ENCODE results near the gene BCAT1.
"Not testable (repeated sequence)": the region's sequence is repeated elsewhere in the genome, so short reads cannot be mapped to it uniquely, and the experiment has no call there.

Gene BCAT1

GRCh38 chr12:24948420-24948756 is 513 bp downstream of the BCAT1 start:
- Histone ChIP-seq H3K4me3 (peak overlapping the region; percentile 87), H3K27ac (peak overlapping the region in 1 of 2 donors; percentile 39)
- TF ChIP-seq CTCF (IDR thresholded peaks at IDR 0.05): no peak
- DNase-seq (ENCODE audit: low spot score): no peak

- H3K27ac ChIP-seq: peak overlapping the region in 1 of 2 donors; percentile 39
- no peak for DNase-seq (ENCODE audit: low spot score)
- H3K4me3 ChIP-seq: peak overlapping the region; percentile 87
Measured at GRCh38 chr12:24947541-24948419, 1.1 kb downstream of the BCAT1 start.

GRCh38 chr12:24945845-24946244 is 3.1 kb downstream of the BCAT1 start:
- peak overlapping the region in 1 of 2 donors; percentile 21 for H3K27ac ChIP-seq
- DNase-seq (ENCODE audit: low spot score): no peak
- no peak overlapping the region for H3K4me3 ChIP-seq
- no peak for TF ChIP-seq CTCF (IDR thresholded peaks at IDR 0.05)

More at GRCh38 chr12:24947541-24948419, 1.1 kb downstream of the BCAT1 start:
- TF ChIP-seq CTCF (IDR thresholded peaks at IDR 0.05): no peak

GRCh38 chr12:24945039-24945438 is 3.9 kb downstream of the BCAT1 start:
- no peak for DNase-seq (ENCODE audit: low spot score)
- H3K27ac ChIP-seq: peak overlapping the region in 1 of 2 donors; percentile 21
- H3K4me3 ChIP-seq: no peak overlapping the region
- TF ChIP-seq CTCF (IDR thresholded peaks at IDR 0.05): no peak

- DNase-seq (ENCODE audit: low spot score): no peak
- no peak for TF ChIP-seq CTCF (IDR thresholded peaks at IDR 0.05)
- Histone ChIP-seq H3K4me3 (no peak overlapping the region), H3K27ac (no peak overlapping the region)
Measured at GRCh38 chr12:24944601-24944975, 4.3 kb downstream of the BCAT1 start.

- no peak for TF ChIP-seq CTCF (IDR thresholded peaks at IDR 0.05)
- H3K4me3 ChIP-seq: no peak overlapping the region
- no peak for DNase-seq (ENCODE audit: low spot score)
- no peak overlapping the region for H3K27ac ChIP-seq
Measured at GRCh38 chr12:24943947-24944600, 4.8 kb downstream of the BCAT1 start.

- TF ChIP-seq CTCF (IDR thresholded peaks at IDR 0.05): no peak
- Histone ChIP-seq H3K27ac (no peak overlapping the region), H3K4me3 (no peak overlapping the region)
- DNase-seq (ENCODE audit: low spot score): no peak
Measured at GRCh38 chr12:24940157-24940556, 8.7 kb downstream of the BCAT1 start.

- H3K4me3 ChIP-seq; DNase-seq (ENCODE audit: low spot score); H3K27ac ChIP-seq: not testable (repeated sequence)
Measured at GRCh38 chr12:24939551-24939950, 9.3 kb downstream of the BCAT1 start.
